NOMO-1 (cell line): ENCODE data around the gene CEACAM21.

Source experiments
- DNase-seq, 2 experiments: peaks; one replicate each; lab custom pipeline; 2025; ENCODE audit not compliant: unreplicated experiment in 2 of 2; lab: John Stamatoyannopoulos, UW

Gene CEACAM21

GRCh38 chr19:41575998-41576397, at the start of gene CEACAM21:
Gene CEACAM21, plus strand, starts transcription at chr19:41576166. Its CDS starts 109 bp downstream, at chr19:41576275.
- DNase-seq = peak; percentile 85 to 94

- no peak for DNase-seq
Observed at GRCh38 chr19:41527089-41527488, 48.9 kb upstream of the CEACAM21 start.

GRCh38 chr19:41528106-41528505, 47.9 kb upstream of the CEACAM21 start:
- DNase-seq = peak; percentile 27 to 69

- no peak for DNase-seq
Observed at GRCh38 chr19:41529484-41530183, 46.3 kb upstream of the CEACAM21 start.

- no peak for DNase-seq
Observed at GRCh38 chr19:41530184-41530534, 45.8 kb upstream of the CEACAM21 start.

- DNase-seq = peak; percentile 39 to 81
Observed at GRCh38 chr19:41530761-41531301, 45.1 kb upstream of the CEACAM21 start.

- DNase-seq = peak; percentile 95 to 99
Observed at GRCh38 chr19:41531438-41532311, 44.3 kb upstream of the CEACAM21 start.

GRCh38 chr19:41532526-41532925, 43.4 kb upstream of the CEACAM21 start:
- no peak for DNase-seq

GRCh38 chr19:41533671-41534215, 42.2 kb upstream of the CEACAM21 start:
- DNase-seq = no peak

- DNase-seq = peak; percentile 22 to 62
Observed at GRCh38 chr19:41535029-41535622, 40.8 kb upstream of the CEACAM21 start.

- peak in 1 of 2 experiments; percentile 52 for DNase-seq
Observed at GRCh38 chr19:41537789-41538188, 38.2 kb upstream of the CEACAM21 start.

GRCh38 chr19:41540041-41540695, 35.8 kb upstream of the CEACAM21 start:
- DNase-seq = no peak

GRCh38 chr19:41541990-41542584, 33.9 kb upstream of the CEACAM21 start:
- DNase-seq = peak; percentile 51 to 54

GRCh38 chr19:41542622-41543021, 33.3 kb upstream of the CEACAM21 start:
- DNase-seq = no peak

GRCh38 chr19:41543582-41543981, 32.4 kb upstream of the CEACAM21 start:
- no peak for DNase-seq

- peak; percentile 50 to 67 for DNase-seq
Observed at GRCh38 chr19:41545547-41545946, 30.4 kb upstream of the CEACAM21 start.

- DNase-seq = peak; percentile 67 to 75
Observed at GRCh38 chr19:41546386-41546789, 29.6 kb upstream of the CEACAM21 start.

GRCh38 chr19:41546961-41547360, 29.0 kb upstream of the CEACAM21 start:
- no peak for DNase-seq

GRCh38 chr19:41547569-41547968, 28.4 kb upstream of the CEACAM21 start:
- DNase-seq = no peak

- DNase-seq = no peak
Observed at GRCh38 chr19:41548047-41548446, 27.9 kb upstream of the CEACAM21 start.
